Measurements from ENCODE around the gene CCDC92. TPM values are rescaled to one million over a fixed set of nuclear protein-coding genes. Genes with fewer than 3 reads are reported as not detected.
A peak's percentile ranks its signal among the peaks of the same experiment; 100 is the strongest.

The CCDC92 gene
- total and polyA plus RNA-seq, 2 of the 13 experiments (the other 11 are each of a cell fraction or from before 2014, with no cell fraction given) = 5.4 to 14.7 TPM

DNA sequence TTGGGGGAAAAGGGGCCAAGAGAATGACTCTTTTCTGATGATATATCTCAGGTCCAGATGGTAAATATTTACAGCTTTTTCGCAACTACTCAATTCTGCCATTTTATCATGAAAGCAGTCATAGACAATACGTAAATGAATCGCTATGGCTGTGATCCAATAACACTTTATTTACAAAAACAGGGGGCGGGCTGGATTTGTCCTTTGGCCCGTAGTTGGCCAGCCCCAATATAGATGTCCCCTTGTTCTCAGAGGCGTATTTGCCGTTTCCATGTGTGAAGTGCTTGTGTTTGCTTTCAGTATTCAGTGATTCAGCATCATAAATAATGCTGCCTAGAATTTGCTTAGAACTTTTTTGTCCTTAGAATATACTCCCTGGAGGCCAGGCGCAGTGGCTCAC lies 77.2 kb downstream of the CCDC92 start (continued):
- TF ChIP-seq HMG20A (CRISPR knock-in tag; IDR thresholded peaks at IDR 0.05; ENCODE audit: borderline replicate concordance) = peak; percentile 19; the same call in 1 of the 2 replicates
- TF ChIP-seq, protein P1, sequence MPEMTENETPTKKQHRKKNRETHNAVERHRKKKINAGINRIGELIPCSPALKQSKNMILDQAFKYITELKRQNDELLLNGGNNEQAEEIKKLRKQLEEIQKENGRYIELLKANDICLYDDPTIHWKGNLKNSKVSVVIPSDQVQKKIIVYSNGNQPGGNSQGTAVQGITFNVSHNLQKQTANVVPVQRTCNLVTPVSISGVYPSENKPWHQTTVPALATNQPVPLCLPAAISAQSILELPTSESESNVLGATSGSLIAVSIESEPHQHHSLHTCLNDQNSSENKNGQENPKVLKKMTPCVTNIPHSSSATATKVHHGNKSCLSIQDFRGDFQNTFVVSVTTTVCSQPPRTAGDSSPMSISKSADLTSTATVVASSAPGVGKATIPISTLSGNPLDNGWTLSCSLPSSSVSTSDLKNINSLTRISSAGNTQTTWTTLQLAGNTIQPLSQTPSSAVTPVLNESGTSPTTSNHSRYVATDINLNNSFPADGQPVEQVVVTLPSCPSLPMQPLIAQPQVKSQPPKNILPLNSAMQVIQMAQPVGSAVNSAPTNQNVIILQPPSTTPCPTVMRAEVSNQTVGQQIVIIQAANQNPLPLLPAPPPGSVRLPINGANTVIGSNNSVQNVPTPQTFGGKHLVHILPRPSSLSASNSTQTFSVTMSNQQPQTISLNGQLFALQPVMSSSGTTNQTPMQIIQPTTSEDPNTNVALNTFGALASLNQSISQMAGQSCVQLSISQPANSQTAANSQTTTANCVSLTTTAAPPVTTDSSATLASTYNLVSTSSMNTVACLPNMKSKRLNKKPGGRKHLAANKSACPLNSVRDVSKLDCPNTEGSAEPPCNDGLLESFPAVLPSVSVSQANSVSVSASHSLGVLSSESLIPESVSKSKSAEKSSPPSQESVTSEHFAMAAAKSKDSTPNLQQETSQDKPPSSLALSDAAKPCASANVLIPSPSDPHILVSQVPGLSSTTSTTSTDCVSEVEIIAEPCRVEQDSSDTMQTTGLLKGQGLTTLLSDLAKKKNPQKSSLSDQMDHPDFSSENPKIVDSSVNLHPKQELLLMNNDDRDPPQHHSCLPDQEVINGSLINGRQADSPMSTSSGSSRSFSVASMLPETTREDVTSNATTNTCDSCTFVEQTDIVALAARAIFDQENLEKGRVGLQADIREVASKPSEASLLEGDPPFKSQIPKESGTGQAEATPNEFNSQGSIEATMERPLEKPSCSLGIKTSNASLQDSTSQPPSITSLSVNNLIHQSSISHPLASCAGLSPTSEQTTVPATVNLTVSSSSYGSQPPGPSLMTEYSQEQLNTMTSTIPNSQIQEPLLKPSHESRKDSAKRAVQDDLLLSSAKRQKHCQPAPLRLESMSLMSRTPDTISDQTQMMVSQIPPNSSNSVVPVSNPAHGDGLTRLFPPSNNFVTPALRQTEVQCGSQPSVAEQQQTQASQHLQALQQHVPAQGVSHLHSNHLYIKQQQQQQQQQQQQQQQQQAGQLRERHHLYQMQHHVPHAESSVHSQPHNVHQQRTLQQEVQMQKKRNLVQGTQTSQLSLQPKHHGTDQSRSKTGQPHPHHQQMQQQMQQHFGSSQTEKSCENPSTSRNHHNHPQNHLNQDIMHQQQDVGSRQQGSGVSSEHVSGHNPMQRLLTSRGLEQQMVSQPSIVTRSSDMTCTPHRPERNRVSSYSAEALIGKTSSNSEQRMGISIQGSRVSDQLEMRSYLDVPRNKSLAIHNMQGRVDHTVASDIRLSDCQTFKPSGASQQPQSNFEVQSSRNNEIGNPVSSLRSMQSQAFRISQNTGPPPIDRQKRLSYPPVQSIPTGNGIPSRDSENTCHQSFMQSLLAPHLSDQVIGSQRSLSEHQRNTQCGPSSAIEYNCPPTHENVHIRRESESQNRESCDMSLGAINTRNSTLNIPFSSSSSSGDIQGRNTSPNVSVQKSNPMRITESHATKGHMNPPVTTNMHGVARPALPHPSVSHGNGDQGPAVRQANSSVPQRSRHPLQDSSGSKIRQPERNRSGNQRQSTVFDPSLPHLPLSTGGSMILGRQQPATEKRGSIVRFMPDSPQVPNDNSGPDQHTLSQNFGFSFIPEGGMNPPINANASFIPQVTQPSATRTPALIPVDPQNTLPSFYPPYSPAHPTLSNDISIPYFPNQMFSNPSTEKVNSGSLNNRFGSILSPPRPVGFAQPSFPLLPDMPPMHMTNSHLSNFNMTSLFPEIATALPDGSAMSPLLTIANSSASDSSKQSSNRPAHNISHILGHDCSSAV (CRISPR knock-in tag; IDR thresholded peaks at IDR 0.05; ENCODE audit: borderline replicate concordance) = no peak
- no peak for TF ChIP-seq DNMT3B (CRISPR knock-in tag; conservative IDR thresholded peaks at IDR 0.05)
- no peak for TF ChIP-seq NR1H2 (CRISPR knock-in tag; IDR thresholded peaks at IDR 0.05; ENCODE audit: borderline replicate concordance, low read depth)
- no peak for TF ChIP-seq ZKSCAN8 (CRISPR knock-in tag; IDR thresholded peaks at IDR 0.05; ENCODE audit: borderline replicate concordance)
- TF ChIP-seq ZNF552 (CRISPR knock-in tag; IDR thresholded peaks at IDR 0.05; ENCODE audit: borderline replicate concordance) = no peak
- 0 out of 2 replicates have a peak, but pooled peaks have one; percentile 24 for TF ChIP-seq SALL1 (CRISPR knock-in tag; IDR thresholded peaks at IDR 0.05)
- TF ChIP-seq, protein P2, sequence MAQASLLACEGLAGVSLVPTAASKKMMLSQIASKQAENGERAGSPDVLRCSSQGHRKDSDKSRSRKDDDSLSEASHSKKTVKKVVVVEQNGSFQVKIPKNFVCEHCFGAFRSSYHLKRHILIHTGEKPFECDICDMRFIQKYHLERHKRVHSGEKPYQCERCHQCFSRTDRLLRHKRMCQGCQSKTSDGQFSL (CRISPR knock-in tag; IDR thresholded peaks at IDR 0.05) = no peak
- TF ChIP-seq PITX1 (CRISPR knock-in tag; IDR thresholded peaks at IDR 0.05) = no peak
- TF ChIP-seq JUNB (CRISPR knock-in tag; IDR thresholded peaks at IDR 0.05; ENCODE audit: borderline replicate concordance) = no peak
- no peak for TF ChIP-seq ZNF556 (CRISPR knock-in tag; IDR thresholded peaks at IDR 0.05; ENCODE audit: borderline replicate concordance)
- TF ChIP-seq ZNF841 (CRISPR knock-in tag; IDR thresholded peaks at IDR 0.05; ENCODE audit: borderline replicate concordance) = no peak
- TF ChIP-seq XBP1 (CRISPR knock-in tag; IDR thresholded peaks at IDR 0.05) = no peak
- no peak for TF ChIP-seq SMC3 (IDR thresholded peaks at IDR 0.05; ENCODE audit: low read length)
- no peak for TF ChIP-seq IRX3 (CRISPR knock-in tag; IDR thresholded peaks at IDR 0.05; ENCODE audit: borderline replicate concordance, low read depth)
- TF ChIP-seq TCF7 (IDR thresholded peaks at IDR 0.05; ENCODE audit: low read depth) = peak; percentile 30; the same call in 1 of the 2 replicates
- peak; percentile 42; the same call in 1 of the 2 replicates for TF ChIP-seq FOSL2 (CRISPR knock-in tag; IDR thresholded peaks at IDR 0.05)
- no peak for TF ChIP-seq SIN3B (IDR thresholded peaks at IDR 0.05; ENCODE audit: low read length)
- TF ChIP-seq ZNF605 (CRISPR knock-in tag; IDR thresholded peaks at IDR 0.05) = no peak
- peak; percentile 55; the same call in 1 of the 2 replicates for TF ChIP-seq SOX5 (CRISPR knock-in tag; IDR thresholded peaks at IDR 0.05; ENCODE audit: borderline replicate concordance)
- no peak for TF ChIP-seq KDM3A (CRISPR knock-in tag; IDR thresholded peaks at IDR 0.05; ENCODE audit: low read depth)

Data from HepG2 (cell line).